ENCODE measurements around the gene B3GAT1. TPM values are rescaled to one million over a fixed set of nuclear protein-coding genes. Genes with fewer than 3 reads are reported as not detected.

The B3GAT1 gene
- polyA plus RNA-seq, 3 donors = not detected

- Mint-ChIP-seq H3K36me3 (no peaks in the 10 kb centered on the region), H3K27me3 (ENCODE audit: low read depth in 3 of 3) (peaks cover 2 to 9% (median 7%) of the 10 kb centered on the region in 3 donors), H3K4me1 (no peaks in the 10 kb centered on the region), H3K4me3 (no peak overlapping the region), H3K9me3 (no peaks in the 10 kb centered on the region), H3K27ac (no peak overlapping the region)
- H3K9ac ChIP-seq (ENCODE audit: insufficient read depth, low read length, poor library complexity, severe bottlenecking) = no peak overlapping the region
- H3K27me3 ChIP-seq (ENCODE audit: control insufficient read depth in 2 of 2, insufficient read depth in 2 of 2, low read length in 2 of 2) = no peaks in the 10 kb centered on the region
- no peak overlapping the region for H3K4me3 ChIP-seq (replicated peaks in 1 of 3; ENCODE audit: low read depth in 2 of 3, low read length in 3 of 3)
- 88% methylated on average over 62 of the region's 68 CpGs for WGBS (ENCODE audit: insufficient coverage)
- intact Hi-C loops (cut with micrococcal nuclease) = no loop called here
- no peaks in the 10 kb centered on the region for H3K9me3 ChIP-seq (replicated peaks in 1 of 2; ENCODE audit: control insufficient read depth in 1 of 2, insufficient read depth in 1 of 2, low read length in 2 of 2)
- H4K20me1 ChIP-seq (ENCODE audit: insufficient read depth, low read length) = no peaks in the 10 kb centered on the region
- no peaks in the 10 kb centered on the region for H3K79me2 ChIP-seq (ENCODE audit: insufficient read depth, low read length)
- H3K4me1 ChIP-seq (ENCODE audit: control insufficient read depth in 1 of 2, insufficient read depth in 2 of 2, low read length in 2 of 2) = no peaks in the 10 kb centered on the region
- no peak overlapping the region for H3K4me2 ChIP-seq (replicated peaks; ENCODE audit: extremely low read depth, low read length, poor library complexity, severe bottlenecking)
- DNase-seq = no peak
- no peak for TF ChIP-seq CTCF (IDR thresholded peaks at IDR 0.05)
- no peak overlapping the region for H2AFZ ChIP-seq (ENCODE audit: insufficient read depth, low read depth, low read length, poor library complexity, severe bottlenecking)
- H3K27ac ChIP-seq (ENCODE audit: low read depth in 1 of 2, low read length in 2 of 2) = no peak overlapping the region
- H3K36me3 ChIP-seq (replicated peaks in 1 of 2; ENCODE audit: control insufficient read depth in 1 of 2, insufficient read depth in 2 of 2, low read length in 2 of 2) = no peaks in the 10 kb centered on the region
Measured at GRCh38 chr11:134341805-134342571, 70.1 kb downstream of the B3GAT1 start.

- Mint-ChIP-seq H3K27ac (no peak overlapping the region), H3K9me3 (no peaks in the 10 kb centered on the region), H3K36me3 (no peaks in the 10 kb centered on the region), H3K4me1 (no peaks in the 10 kb centered on the region), H3K27me3 (ENCODE audit: low read depth in 3 of 3) (peaks cover 2 to 11% (median 7%) of the 10 kb centered on the region in 3 donors), H3K4me3 (no peak overlapping the region)
- H3K36me3 ChIP-seq (replicated peaks in 1 of 2; ENCODE audit: control insufficient read depth in 1 of 2, insufficient read depth in 2 of 2, low read length in 2 of 2) = no peaks in the 10 kb centered on the region
- whole genome bisulfite sequencing (ENCODE audit: insufficient coverage) = 88% methylated on average over 6 of the region's 11 CpGs
- intact Hi-C loops (cut with micrococcal nuclease) = no loop called here
- no peak overlapping the region for H3K4me2 ChIP-seq (replicated peaks; ENCODE audit: extremely low read depth, low read length, poor library complexity, severe bottlenecking)
- H4K20me1 ChIP-seq (ENCODE audit: insufficient read depth, low read length) = no peaks in the 10 kb centered on the region
- no peak overlapping the region for H3K4me3 ChIP-seq (replicated peaks in 1 of 3; ENCODE audit: low read depth in 2 of 3, low read length in 3 of 3)
- TF ChIP-seq CTCF (IDR thresholded peaks at IDR 0.05) = no peak
- no peak overlapping the region for H3K27ac ChIP-seq (ENCODE audit: low read depth in 1 of 2, low read length in 2 of 2)
- no peak overlapping the region for H3K9ac ChIP-seq (ENCODE audit: insufficient read depth, low read length, poor library complexity, severe bottlenecking)
- H2AFZ ChIP-seq (ENCODE audit: insufficient read depth, low read depth, low read length, poor library complexity, severe bottlenecking) = no peak overlapping the region
- H3K4me1 ChIP-seq (ENCODE audit: control insufficient read depth in 1 of 2, insufficient read depth in 2 of 2, low read length in 2 of 2) = no peaks in the 10 kb centered on the region
- no peaks in the 10 kb centered on the region for H3K79me2 ChIP-seq (ENCODE audit: insufficient read depth, low read length)
- no peaks in the 10 kb centered on the region for H3K27me3 ChIP-seq (ENCODE audit: control insufficient read depth in 2 of 2, insufficient read depth in 2 of 2, low read length in 2 of 2)
- no peaks in the 10 kb centered on the region for H3K9me3 ChIP-seq (replicated peaks in 1 of 2; ENCODE audit: control insufficient read depth in 1 of 2, insufficient read depth in 1 of 2, low read length in 2 of 2)
- DNase-seq = no peak
Measured at GRCh38 chr11:134340354-134340964, 71.6 kb downstream of the B3GAT1 start.

Data from CD14-positive monocyte (primary cell).